ENCODE measurements around the gene PIN1.

The PIN1 gene

DNA sequence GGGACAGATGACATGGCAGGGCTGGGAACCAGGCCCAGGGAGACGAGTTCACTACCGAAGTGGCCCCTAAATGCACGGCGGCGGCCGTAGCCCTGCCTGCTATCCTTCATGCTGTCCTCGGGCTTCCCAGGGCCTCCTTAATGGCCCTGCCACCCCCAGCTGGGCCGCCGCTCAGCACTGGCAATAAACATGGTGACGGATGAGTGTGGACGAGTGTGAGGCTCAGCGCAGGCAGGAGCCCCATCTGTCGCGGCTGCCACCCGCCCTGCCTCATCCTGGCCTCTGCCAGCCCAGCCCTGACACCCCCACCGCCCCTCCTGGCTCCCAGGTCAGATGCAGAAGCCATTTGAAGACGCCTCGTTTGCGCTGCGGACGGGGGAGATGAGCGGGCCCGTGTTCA lies 13.6 kb downstream of the PIN1 start:
- no peak for DNase-seq (ENCODE audit: low read depth)
- no peak overlapping the region for H3K4me3 ChIP-seq (replicated peaks; ENCODE audit: low read depth, low read length)
- TF ChIP-seq, protein P1, sequence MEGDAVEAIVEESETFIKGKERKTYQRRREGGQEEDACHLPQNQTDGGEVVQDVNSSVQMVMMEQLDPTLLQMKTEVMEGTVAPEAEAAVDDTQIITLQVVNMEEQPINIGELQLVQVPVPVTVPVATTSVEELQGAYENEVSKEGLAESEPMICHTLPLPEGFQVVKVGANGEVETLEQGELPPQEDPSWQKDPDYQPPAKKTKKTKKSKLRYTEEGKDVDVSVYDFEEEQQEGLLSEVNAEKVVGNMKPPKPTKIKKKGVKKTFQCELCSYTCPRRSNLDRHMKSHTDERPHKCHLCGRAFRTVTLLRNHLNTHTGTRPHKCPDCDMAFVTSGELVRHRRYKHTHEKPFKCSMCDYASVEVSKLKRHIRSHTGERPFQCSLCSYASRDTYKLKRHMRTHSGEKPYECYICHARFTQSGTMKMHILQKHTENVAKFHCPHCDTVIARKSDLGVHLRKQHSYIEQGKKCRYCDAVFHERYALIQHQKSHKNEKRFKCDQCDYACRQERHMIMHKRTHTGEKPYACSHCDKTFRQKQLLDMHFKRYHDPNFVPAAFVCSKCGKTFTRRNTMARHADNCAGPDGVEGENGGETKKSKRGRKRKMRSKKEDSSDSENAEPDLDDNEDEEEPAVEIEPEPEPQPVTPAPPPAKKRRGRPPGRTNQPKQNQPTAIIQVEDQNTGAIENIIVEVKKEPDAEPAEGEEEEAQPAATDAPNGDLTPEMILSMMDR (IDR thresholded peaks at IDR 0.05; ENCODE audit: low read length, missing control alignments) = no peak

DNA sequence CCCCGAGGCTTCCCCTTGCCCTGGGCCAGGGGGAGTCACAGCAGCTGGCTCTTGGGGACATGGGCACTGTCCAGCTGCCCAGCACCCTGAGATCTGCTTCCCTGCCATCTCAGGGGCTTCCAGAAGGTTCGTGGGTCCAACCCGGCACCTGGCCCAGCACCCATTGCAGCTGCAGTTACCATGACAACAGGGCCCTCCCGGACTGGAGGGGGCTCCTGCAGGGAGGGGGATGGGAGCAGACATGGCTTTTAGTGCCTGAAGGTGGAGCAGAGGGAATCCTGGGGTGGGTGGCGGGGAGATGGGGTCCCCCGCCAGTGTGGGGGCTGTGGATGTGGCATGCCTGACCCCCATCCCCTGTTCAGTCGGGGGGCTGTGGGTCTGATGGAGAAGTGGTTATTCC lies 14.7 kb downstream of the PIN1 start:
- no peak for DNase-seq (ENCODE audit: low read depth)
- TF ChIP-seq, protein P1 (IDR thresholded peaks at IDR 0.05; ENCODE audit: low read length, missing control alignments) = no peak
- no peak overlapping the region for H3K4me3 ChIP-seq (replicated peaks; ENCODE audit: low read depth, low read length)

DNA sequence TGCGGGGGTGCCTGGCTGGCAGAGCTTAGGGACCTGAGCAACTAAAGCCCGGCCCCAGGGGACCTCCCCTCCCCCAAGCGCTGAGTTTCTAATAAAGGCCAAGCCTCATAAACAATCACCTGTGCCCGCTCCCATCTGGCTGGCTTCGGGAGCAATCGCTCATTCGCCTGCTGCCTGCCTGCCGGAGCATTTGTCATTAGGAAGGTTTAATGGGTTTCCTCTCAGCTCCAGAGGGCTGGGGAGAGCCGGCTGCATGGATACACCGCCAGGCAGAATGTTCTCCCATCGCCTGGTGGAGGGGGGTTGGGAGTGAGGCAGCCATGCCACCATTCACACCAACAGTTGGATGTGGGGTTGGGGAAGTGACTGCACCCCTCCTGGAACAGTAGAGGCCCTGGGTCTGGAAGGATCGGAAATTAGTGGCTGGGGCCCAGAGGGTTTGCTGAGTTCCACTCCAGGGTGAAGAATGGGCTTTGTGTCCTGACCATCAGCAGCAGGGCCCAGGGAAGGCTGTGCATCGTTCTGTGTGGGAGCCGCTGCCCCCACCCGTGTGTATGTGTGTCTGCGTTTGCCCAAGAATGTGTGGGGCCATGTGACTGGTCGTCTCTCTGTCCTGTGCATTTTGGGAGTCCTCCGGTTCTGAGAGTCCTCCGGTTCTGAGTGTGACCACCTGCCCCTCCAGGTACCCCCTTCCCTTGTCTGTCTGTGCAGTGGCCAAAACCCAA lies 15.3 kb downstream of the PIN1 start:
- TF ChIP-seq, protein P1 (IDR thresholded peaks at IDR 0.05; ENCODE audit: low read length, missing control alignments) = no peak
- H3K4me3 ChIP-seq (replicated peaks; ENCODE audit: low read depth, low read length) = no peak overlapping the region
- DNase-seq (ENCODE audit: low read depth) = no peak

DNA sequence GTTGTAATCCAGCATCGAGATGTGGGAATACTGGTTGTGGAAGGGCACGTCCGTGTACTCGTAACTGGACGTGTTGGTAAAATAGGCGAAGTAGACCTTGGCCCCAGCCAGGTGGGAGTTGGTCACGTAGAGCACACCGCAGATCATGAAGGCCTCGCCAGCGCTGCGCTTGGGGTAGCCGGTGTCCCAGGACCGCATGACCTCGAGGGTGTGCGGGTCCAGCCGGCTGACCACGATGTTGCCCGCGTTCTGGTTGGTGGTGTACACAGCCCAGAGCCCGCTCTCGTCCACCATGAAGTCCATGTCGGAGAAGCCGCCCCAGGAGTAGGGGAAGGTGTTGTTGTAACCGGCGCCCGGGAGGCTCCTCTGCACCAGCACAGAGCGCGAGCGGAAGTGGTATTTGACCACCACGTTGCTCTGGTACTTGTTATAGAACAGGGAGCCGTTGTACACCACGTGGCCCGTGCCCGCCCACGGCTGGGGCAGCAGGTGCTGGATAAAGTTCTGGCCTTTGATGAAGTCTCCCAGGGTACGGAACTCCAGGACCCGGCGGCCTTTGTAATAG lies 19.2 kb downstream of the PIN1 start:
- H3K4me3 ChIP-seq (replicated peaks; ENCODE audit: low read depth, low read length) = no peak overlapping the region
- TF ChIP-seq, protein P1 (IDR thresholded peaks at IDR 0.05; ENCODE audit: low read length, missing control alignments) = no peak
- DNase-seq (ENCODE audit: low read depth) = no peak

DNA sequence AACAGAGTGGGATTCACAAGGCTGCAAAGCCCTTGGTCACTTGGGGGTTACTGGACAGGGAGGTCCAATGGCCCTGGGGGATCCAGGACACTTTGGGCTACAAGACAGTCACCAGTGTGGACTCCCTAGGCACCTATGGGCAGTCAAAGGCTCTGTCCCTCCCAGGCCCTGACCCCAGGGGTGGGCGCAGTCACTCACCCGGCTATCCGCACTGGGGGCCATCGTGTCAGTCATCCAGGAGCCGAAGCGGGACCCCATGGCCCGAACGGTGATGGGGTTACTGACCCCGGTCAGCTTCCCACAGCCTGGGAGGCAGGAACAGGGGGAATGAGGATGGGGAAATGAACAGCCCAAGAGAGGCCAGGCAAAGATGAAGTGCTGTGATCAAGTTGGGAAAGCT lies 21.5 kb downstream of the PIN1 start:
- TF ChIP-seq, protein P1 (IDR thresholded peaks at IDR 0.05; ENCODE audit: low read length, missing control alignments) = no peak
- no peak overlapping the region for H3K4me3 ChIP-seq (replicated peaks; ENCODE audit: low read depth, low read length)
- no peak for DNase-seq (ENCODE audit: low read depth)

DNA sequence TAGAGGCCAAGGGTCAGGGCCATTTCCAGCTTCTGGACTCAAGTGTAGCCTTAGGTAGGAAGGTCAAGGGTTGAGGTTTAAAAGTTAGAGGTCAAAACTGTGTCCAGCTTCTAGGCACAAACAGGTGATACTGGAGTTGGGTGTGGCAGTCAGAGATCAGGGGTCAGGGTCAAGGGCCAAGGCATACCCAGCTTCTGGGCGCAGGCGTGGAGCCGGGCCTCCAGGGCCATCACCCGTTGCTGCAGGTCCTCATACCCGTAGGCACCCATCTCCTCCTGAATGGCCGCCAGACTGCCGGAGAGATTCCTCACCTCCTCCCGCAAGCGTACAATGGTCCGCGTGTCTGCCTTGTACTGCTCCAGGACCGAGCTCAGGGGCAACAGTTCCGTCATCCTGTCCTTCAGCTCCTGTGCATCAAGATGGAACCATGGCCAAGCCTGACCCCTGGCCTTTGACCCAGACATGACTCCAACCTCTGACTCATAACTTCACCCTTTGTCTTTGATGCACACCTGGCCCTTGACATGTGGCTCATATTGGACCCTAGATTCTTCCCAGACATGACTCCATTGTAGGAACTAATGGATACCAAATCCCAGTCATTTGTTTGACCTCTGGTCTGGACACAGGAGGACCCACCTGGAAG lies 22.1 kb downstream of the PIN1 start:
- no peak overlapping the region for H3K4me3 ChIP-seq (replicated peaks; ENCODE audit: low read depth, low read length)
- TF ChIP-seq, protein P1 (IDR thresholded peaks at IDR 0.05; ENCODE audit: low read length, missing control alignments) = no peak

More for the DNA sequence above, 22.1 kb downstream of the PIN1 start:
- DNase-seq (ENCODE audit: low read depth) = no peak

Measured in fibroblast of pulmonary artery (primary cell).